ENCODE results near the gene SKIC8. TPM values are rescaled to one million over a fixed set of nuclear protein-coding genes. Genes with fewer than 3 reads are reported as not detected.

The SKIC8 gene
- total RNA-seq, 2 experiments from 2014 or later, result 42.4 to 46.4 TPM

GRCh38 chr15:78301828-78302227 is 2.4 kb upstream of the SKIC8 start:
- Mint-ChIP-seq H3K27ac (no peak overlapping the region), H3K4me3 (no peak overlapping the region), H3K27me3 (peaks cover 3% of the 10 kb centered on the region), H3K9me3 (no peaks in the 10 kb centered on the region), H3K36me3 (no peaks in the 10 kb centered on the region), H3K4me1 (peaks cover 18% of the 10 kb centered on the region)
- DNase-seq (no peak), ATAC-seq (ENCODE audit: low read depth) (no peak)
- POLR2A ChIA-PET, result interaction anchor here (1.0 kb wide), 1 partner anchor 136 kb away, joined by 4 read pairs; no protein-coding TSS in a partner anchor

- ATAC-seq (ENCODE audit: low read depth) (no peak), DNase-seq (no peak)
- H3K27me3 Mint-ChIP-seq, result peaks cover 3% of the 10 kb centered on the region
- POLR2A ChIA-PET, result interaction anchor here (1.0 kb wide), 1 partner anchor 136 kb away, joined by 4 read pairs; no protein-coding TSS in a partner anchor
- H3K4me1 Mint-ChIP-seq, result peaks cover 18% of the 10 kb centered on the region
- no peak overlapping the region for H3K4me3 Mint-ChIP-seq
- no peaks in the 10 kb centered on the region for H3K36me3 Mint-ChIP-seq
- peak overlapping the region; percentile 20 for H3K27ac Mint-ChIP-seq
- no peaks in the 10 kb centered on the region for H3K9me3 Mint-ChIP-seq
Measured at GRCh38 chr15:78301326-78301725, 1.9 kb upstream of the SKIC8 start.

GRCh38 chr15:78292219-78292618 is 7.2 kb downstream of the SKIC8 start:
- no peak overlapping the region for H3K4me3 Mint-ChIP-seq
- no peaks in the 10 kb centered on the region for H3K27me3 Mint-ChIP-seq
- POLR2A ChIA-PET, result no interaction called here
- H3K4me1 Mint-ChIP-seq, result peaks cover 3% of the 10 kb centered on the region
- no peak overlapping the region for H3K27ac Mint-ChIP-seq
- no peaks in the 10 kb centered on the region for H3K9me3 Mint-ChIP-seq
- DNase-seq (no peak), ATAC-seq (ENCODE audit: low read depth) (no peak)
- peaks cover 11% of the 10 kb centered on the region for H3K36me3 Mint-ChIP-seq

GRCh38 chr15:78291698-78292097 is 7.7 kb downstream of the SKIC8 start:
- no peaks in the 10 kb centered on the region for H3K4me1 Mint-ChIP-seq
- H3K9me3 Mint-ChIP-seq, result no peaks in the 10 kb centered on the region
- H3K36me3 Mint-ChIP-seq, result peaks cover 12% of the 10 kb centered on the region
- H3K27me3 Mint-ChIP-seq, result no peaks in the 10 kb centered on the region
- DNase-seq (no peak), ATAC-seq (ENCODE audit: low read depth) (no peak)
- POLR2A ChIA-PET, result no interaction called here
- no peak overlapping the region for H3K4me3 Mint-ChIP-seq
- H3K27ac Mint-ChIP-seq, result no peak overlapping the region

- POLR2A ChIA-PET, result no interaction called here
- no peak for DNase-seq
Measured at GRCh38 chr15:78291052-78291451, 8.4 kb downstream of the SKIC8 start.

GRCh38 chr15:78290222-78290621 is 9.2 kb downstream of the SKIC8 start:
- Mint-ChIP-seq H3K4me1 (peaks cover 2% of the 10 kb centered on the region), H3K4me3 (no peak overlapping the region), H3K27ac (no peak overlapping the region), H3K36me3 (peaks cover 16% of the 10 kb centered on the region), H3K27me3 (no peaks in the 10 kb centered on the region), H3K9me3 (no peaks in the 10 kb centered on the region)
- POLR2A ChIA-PET, result no interaction called here
- ATAC-seq (ENCODE audit: low read depth) (no peak), DNase-seq (no peak)

More at GRCh38 chr15:78291052-78291451, 8.4 kb downstream of the SKIC8 start:
- Mint-ChIP-seq H3K4me1 (peaks cover 2% of the 10 kb centered on the region), H3K27me3 (no peaks in the 10 kb centered on the region), H3K4me3 (no peak overlapping the region), H3K9me3 (no peaks in the 10 kb centered on the region), H3K27ac (no peak overlapping the region), H3K36me3 (peaks cover 14% of the 10 kb centered on the region)
- no peak for ATAC-seq (ENCODE audit: low read depth)

- DNase-seq, result no peak
- POLR2A ChIA-PET, result interaction anchor here (1.3 kb wide), 1 partner anchor 15 kb away, joined by 3 read pairs; the partner anchor contains the start of gene SKIC8
- ATAC-seq (ENCODE audit: low read depth), result no peak
- Mint-ChIP-seq H3K27ac (no peak overlapping the region), H3K36me3 (peaks cover 18% of the 10 kb centered on the region), H3K9me3 (no peaks in the 10 kb centered on the region), H3K4me3 (no peak overlapping the region), H3K4me1 (peaks cover 5% of the 10 kb centered on the region), H3K27me3 (no peaks in the 10 kb centered on the region)
Measured at GRCh38 chr15:78284758-78285157, 14.7 kb downstream of the SKIC8 start.

GRCh38 chr15:78282324-78282723 is 17.1 kb downstream of the SKIC8 start:
- Mint-ChIP-seq H3K4me3 (no peak overlapping the region), H3K9me3 (no peaks in the 10 kb centered on the region)

GRCh38 chr15:78280319-78281072 is 18.9 kb downstream of the SKIC8 start:
- no peaks in the 10 kb centered on the region for H3K9me3 Mint-ChIP-seq
- no peak for DNase-seq
- no peaks in the 10 kb centered on the region for H3K27me3 Mint-ChIP-seq
- POLR2A ChIA-PET, result interaction anchor here (1.0 kb wide), 1 partner anchor 19 kb away, joined by 3 read pairs; the partner anchor contains the start of gene SKIC8
- ATAC-seq (ENCODE audit: low read depth), result no peak
- H3K36me3 Mint-ChIP-seq, result peaks cover 10% of the 10 kb centered on the region
- no peak overlapping the region for H3K27ac Mint-ChIP-seq
- peaks cover 3% of the 10 kb centered on the region for H3K4me1 Mint-ChIP-seq
- H3K4me3 Mint-ChIP-seq, result no peak overlapping the region

More at GRCh38 chr15:78282324-78282723, 17.1 kb downstream of the SKIC8 start:
- DNase-seq, result no peak
- Mint-ChIP-seq H3K27ac (no peak overlapping the region), H3K27me3 (no peaks in the 10 kb centered on the region), H3K36me3 (peaks cover 17% of the 10 kb centered on the region), H3K4me1 (peaks cover 5% of the 10 kb centered on the region)
- POLR2A ChIA-PET, result no interaction called here
- no peak for ATAC-seq (ENCODE audit: low read depth)

GRCh38 chr15:78276064-78276943 is 23.1 kb downstream of the SKIC8 start:
- ATAC-seq (ENCODE audit: low read depth), result no peak
- peaks cover 9% of the 10 kb centered on the region for H3K36me3 Mint-ChIP-seq
- no peak overlapping the region for H3K4me3 Mint-ChIP-seq
- POLR2A ChIA-PET, result no interaction called here
- no peaks in the 10 kb centered on the region for H3K27me3 Mint-ChIP-seq
- DNase-seq, result no peak
- H3K27ac Mint-ChIP-seq, result no peak overlapping the region
- no peaks in the 10 kb centered on the region for H3K9me3 Mint-ChIP-seq
- peaks cover 3% of the 10 kb centered on the region for H3K4me1 Mint-ChIP-seq

GRCh38 chr15:78274994-78275393 is 24.4 kb downstream of the SKIC8 start:
- no peak overlapping the region for H3K27ac Mint-ChIP-seq
- no peak overlapping the region for H3K4me3 Mint-ChIP-seq

GRCh38 chr15:78272776-78273175 is 26.6 kb downstream of the SKIC8 start:
- POLR2A ChIA-PET, result no interaction called here
- Mint-ChIP-seq H3K9me3 (no peaks in the 10 kb centered on the region), H3K27me3 (no peaks in the 10 kb centered on the region), H3K4me3 (no peak overlapping the region), H3K4me1 (peaks cover 8% of the 10 kb centered on the region), H3K27ac (no peak overlapping the region), H3K36me3 (peaks cover 3% of the 10 kb centered on the region)
- ATAC-seq (ENCODE audit: low read depth) (no peak), DNase-seq (no peak)

More at GRCh38 chr15:78274994-78275393, 24.4 kb downstream of the SKIC8 start:
- Mint-ChIP-seq H3K27me3 (no peaks in the 10 kb centered on the region), H3K4me1 (peaks cover 5% of the 10 kb centered on the region), H3K36me3 (peaks cover 9% of the 10 kb centered on the region), H3K9me3 (no peaks in the 10 kb centered on the region)
- ATAC-seq (ENCODE audit: low read depth) (no peak), DNase-seq (no peak)
- POLR2A ChIA-PET, result no interaction called here

GRCh38 chr15:78272316-78272715 is 27.1 kb downstream of the SKIC8 start:
- peaks cover 10% of the 10 kb centered on the region for H3K4me1 Mint-ChIP-seq

More at GRCh38 chr15:78272316-78272715, 27.1 kb downstream of the SKIC8 start:
- ATAC-seq (ENCODE audit: low read depth) (no peak), DNase-seq (no peak)
- POLR2A ChIA-PET, result no interaction called here
- peaks cover 3% of the 10 kb centered on the region for H3K36me3 Mint-ChIP-seq
- no peaks in the 10 kb centered on the region for H3K9me3 Mint-ChIP-seq
- H3K27me3 Mint-ChIP-seq, result no peaks in the 10 kb centered on the region
- H3K4me3 Mint-ChIP-seq, result no peak overlapping the region
- H3K27ac Mint-ChIP-seq, result no peak overlapping the region
